ENCODE data around the gene CDHR5. TPM values are rescaled to one million over a fixed set of nuclear protein-coding genes. Genes with fewer than 3 reads are reported as not detected.

The CDHR5 gene
- polyA plus RNA-seq, 1 of the 3 experiments (the other 2 are of a cell fraction), result not detected

DNA sequence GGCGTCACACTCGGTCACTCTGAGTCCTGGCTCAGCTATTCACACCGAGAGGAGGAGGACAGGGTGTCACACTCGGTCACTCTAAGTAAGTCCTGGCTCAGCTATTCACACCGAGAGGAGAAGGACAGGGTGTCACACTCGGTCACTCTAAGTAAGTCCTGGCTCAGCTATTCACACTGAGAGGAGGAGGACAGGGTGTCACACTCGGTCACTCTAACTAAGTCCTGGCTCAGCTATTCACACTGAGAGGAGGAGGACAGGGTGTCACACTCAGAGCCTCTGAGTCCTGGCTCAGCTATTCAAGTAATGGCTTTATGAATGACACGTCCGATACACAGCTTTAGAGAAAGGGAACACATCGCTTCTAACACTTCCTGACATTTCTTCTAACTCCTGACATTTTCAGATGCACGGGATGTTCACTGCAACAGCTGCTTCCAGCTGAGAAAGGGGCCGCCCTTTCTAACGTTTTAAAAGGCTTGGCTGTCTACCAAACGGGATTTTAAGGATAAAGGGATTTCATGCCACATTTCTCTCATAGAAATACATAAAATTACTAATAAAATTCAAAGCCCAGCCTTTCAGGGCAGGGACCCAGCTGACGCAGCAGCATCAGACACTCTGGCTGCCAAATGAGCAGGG lies 40.4 kb upstream of the CDHR5 start:
- H2AFZ ChIP-seq (ENCODE audit: low read depth), result no peak overlapping the region
- CTCF ChIA-PET, result interaction anchor here (0.8 to 13.1 kb wide), 2 partner anchors 11 to 60 kb away, joined by 3 to 150 read pairs; no protein-coding TSS in a partner anchor

More for the DNA sequence above, 40.4 kb upstream of the CDHR5 start:
- no peak overlapping the region for H3K4me3 ChIP-seq (ENCODE audit: low read depth in 2 of 2, low read length in 1 of 2)
- H3K9me3 ChIP-seq, result no peaks in the 10 kb centered on the region
- H4K20me1 ChIP-seq (ENCODE audit: insufficient read depth), result 0 out of 2 replicates have a peak, but pooled peaks cover 4% of the 10 kb centered on the region
- no peak overlapping the region for H3K27ac ChIP-seq (ENCODE audit: low read depth in 2 of 2, low read length in 1 of 2)
- no peaks in the 10 kb centered on the region for H3K4me1 ChIP-seq (ENCODE audit: control insufficient read depth in 1 of 2, insufficient read depth in 2 of 2, low read depth in 1 of 2, low read length in 1 of 2)
- no peak for DNase-seq
- 93% methylated on average over 12 of the region's 15 CpGs for WGBS (ENCODE audit: low lambda C conversion rate)
- H3K9me2 ChIP-seq, result no peaks in the 10 kb centered on the region
- H3K79me2 ChIP-seq (ENCODE audit: insufficient read depth), result no peaks in the 10 kb centered on the region
- TF ChIP-seq RXRA (IDR thresholded peaks at IDR 0.05; ENCODE audit: borderline replicate concordance, low read depth) (no peak), EP300 (IDR thresholded peaks at IDR 0.05; ENCODE audit: borderline replicate concordance in 1 of 2, low read depth in 1 of 2, low read length in 1 of 2) (no peak), JUND (IDR thresholded peaks at IDR 0.05) (no peak), RCOR1 (IDR thresholded peaks at IDR 0.05; ENCODE audit: low read length) (no peak), NFIC (IDR thresholded peaks at IDR 0.05; ENCODE audit: borderline replicate concordance) (no peak), RFX5 (IDR thresholded peaks at IDR 0.05; ENCODE audit: low read length) (no peak), EZH2phosphoT487 (IDR thresholded peaks at IDR 0.05; ENCODE audit: borderline replicate concordance, low read depth) (no peak), FOSL2 (IDR thresholded peaks at IDR 0.05; ENCODE audit: borderline replicate concordance, low read depth) (no peak), RAD21 (IDR thresholded peaks at IDR 0.05; ENCODE audit: low read length) (no peak), TEAD4 (IDR thresholded peaks at IDR 0.05; ENCODE audit: borderline replicate concordance, insufficient read depth) (no peak), FOXM1 (IDR thresholded peaks at IDR 0.05; ENCODE audit: low read depth) (no peak), FOXJ3 (CRISPR knock-in tag; IDR thresholded peaks at IDR 0.05) (no peak), GABPA (IDR thresholded peaks at IDR 0.05; ENCODE audit: low read depth) (no peak), TCF12 (IDR thresholded peaks at IDR 0.05) (no peak), POLR2AphosphoS5 (IDR thresholded peaks at IDR 0.05; ENCODE audit: low read depth, low read length) (no peak), ZBTB33 (IDR thresholded peaks at IDR 0.05; ENCODE audit: borderline replicate concordance, low read depth) (no peak)
- TF ChIP-seq, protein P1, sequence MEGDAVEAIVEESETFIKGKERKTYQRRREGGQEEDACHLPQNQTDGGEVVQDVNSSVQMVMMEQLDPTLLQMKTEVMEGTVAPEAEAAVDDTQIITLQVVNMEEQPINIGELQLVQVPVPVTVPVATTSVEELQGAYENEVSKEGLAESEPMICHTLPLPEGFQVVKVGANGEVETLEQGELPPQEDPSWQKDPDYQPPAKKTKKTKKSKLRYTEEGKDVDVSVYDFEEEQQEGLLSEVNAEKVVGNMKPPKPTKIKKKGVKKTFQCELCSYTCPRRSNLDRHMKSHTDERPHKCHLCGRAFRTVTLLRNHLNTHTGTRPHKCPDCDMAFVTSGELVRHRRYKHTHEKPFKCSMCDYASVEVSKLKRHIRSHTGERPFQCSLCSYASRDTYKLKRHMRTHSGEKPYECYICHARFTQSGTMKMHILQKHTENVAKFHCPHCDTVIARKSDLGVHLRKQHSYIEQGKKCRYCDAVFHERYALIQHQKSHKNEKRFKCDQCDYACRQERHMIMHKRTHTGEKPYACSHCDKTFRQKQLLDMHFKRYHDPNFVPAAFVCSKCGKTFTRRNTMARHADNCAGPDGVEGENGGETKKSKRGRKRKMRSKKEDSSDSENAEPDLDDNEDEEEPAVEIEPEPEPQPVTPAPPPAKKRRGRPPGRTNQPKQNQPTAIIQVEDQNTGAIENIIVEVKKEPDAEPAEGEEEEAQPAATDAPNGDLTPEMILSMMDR (IDR thresholded peaks at IDR 0.05), result no peak
- TF ChIP-seq, protein P2, sequence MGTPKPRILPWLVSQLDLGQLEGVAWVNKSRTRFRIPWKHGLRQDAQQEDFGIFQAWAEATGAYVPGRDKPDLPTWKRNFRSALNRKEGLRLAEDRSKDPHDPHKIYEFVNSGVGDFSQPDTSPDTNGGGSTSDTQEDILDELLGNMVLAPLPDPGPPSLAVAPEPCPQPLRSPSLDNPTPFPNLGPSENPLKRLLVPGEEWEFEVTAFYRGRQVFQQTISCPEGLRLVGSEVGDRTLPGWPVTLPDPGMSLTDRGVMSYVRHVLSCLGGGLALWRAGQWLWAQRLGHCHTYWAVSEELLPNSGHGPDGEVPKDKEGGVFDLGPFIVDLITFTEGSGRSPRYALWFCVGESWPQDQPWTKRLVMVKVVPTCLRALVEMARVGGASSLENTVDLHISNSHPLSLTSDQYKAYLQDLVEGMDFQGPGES (IDR thresholded peaks at IDR 0.05; ENCODE audit: low read depth, low read length), result no peak
- H3F3A ChIP-seq (replicated peaks; ENCODE audit: insufficient read depth), result no peaks in the 10 kb centered on the region
- POLR2A ChIA-PET, result no interaction called here
- H3K4me2 ChIP-seq, result no peak overlapping the region
- no peak overlapping the region for H3K9ac ChIP-seq
- H3K27me3 ChIP-seq (ENCODE audit: insufficient read depth), result no peaks in the 10 kb centered on the region
- H3K36me3 ChIP-seq (replicated peaks in 1 of 2; ENCODE audit: control insufficient read depth in 1 of 2, insufficient read depth in 2 of 2, low read length in 1 of 2), result peaks cover 3 to 17% of the 10 kb centered on the region in 2 experiments
